Stimulated activated CD8-positive, alpha-beta memory T cell treated with anti-CD3 and anti-CD28 coated beads, Interleukin-15, amount 100 ng/mL, for 1 hour (primary cell): ENCODE data around the gene ZNF335.
A peak's percentile ranks its signal among the peaks of the same experiment; 100 is the strongest.

Source experiments
- DNase-seq: peaks from one replicate; pipeline ENCODE4 v3.0.0-alpha.2; 2020; ENCODE audit warnings: low read depth

ZNF335 gene

DNA sequence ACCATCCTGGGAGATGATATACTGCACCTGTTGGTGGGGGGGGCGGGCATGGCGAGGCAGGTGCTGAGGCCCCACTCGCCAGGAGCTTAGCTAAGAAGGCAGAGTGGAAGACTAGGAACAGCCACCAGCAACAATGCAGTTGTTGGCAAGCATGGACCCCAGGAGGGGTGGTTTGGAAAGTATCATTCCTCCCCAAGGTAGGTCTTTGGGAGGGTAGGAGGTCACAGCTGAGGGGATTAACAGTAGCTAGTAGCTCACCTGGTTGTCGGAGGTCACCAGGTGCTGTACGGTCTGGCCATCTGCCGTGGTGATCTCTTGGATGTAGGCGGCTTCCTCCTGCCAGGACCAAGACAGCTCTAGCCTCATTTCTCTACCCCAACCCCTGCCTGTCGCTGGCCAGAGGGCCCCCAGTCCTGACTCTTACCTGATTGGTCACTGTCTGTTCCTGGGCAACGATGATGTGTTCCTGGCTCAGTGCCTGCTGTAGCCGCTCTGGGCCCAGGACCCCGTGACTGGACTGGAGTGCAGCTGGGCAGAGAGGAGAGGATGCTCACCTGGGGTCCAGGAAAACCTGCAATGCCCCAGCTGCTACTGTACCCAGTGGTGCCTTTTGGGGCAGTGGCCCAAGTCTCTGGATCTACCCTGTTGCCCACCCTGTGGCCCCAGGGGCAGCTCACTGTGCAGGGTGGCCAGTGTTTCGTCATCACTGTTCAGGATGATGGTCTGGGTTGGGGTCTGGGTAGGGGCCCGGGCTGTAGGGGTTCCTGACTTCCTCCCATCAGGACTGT lies 22.3 kb downstream of the ZNF335 start:
- no peak for DNase-seq

DNA sequence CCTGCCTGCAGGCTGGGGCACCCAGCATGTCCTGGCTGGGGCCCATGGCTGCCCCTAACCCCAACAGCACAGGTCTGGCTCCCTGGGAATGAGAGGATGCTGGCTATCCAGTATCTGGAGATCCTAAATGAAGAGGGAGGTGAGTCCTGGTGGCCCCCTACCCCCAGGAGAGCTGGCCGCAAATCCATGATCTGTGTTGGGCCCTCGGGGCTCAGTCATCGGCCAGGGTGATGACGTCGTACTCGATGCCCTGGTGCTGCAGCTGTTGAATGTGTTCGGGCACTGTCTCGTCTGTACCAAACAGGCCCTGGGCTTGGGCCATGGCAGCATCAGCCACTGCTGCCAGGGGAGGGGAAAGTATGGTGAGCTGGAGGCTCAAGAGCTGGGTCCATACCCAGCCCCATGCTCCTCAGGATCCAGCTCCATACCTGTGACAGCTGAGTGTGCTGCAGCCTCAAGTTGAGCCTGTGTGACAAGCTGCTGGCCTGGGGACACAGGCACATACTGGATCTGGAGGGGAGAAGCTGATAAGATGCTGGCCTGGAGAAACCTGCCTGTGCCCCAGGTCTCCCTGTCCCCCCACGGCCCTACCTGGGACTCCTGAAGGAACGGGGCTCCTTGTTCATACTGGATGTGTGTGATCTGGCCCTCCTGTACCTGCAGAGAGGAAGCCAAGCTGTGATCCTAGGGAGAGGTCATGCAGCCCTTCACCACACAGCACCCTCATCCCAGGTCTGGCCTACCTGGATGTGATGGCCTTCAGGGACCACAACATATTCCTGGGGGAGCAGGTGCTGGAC lies 23.1 kb downstream of the ZNF335 start:
- DNase-seq, result no peak

- DNase-seq, result no peak
Measured at GRCh38 chr20:45948261-45948733, 23.7 kb downstream of the ZNF335 start.

- no peak for DNase-seq
Measured at GRCh38 chr20:45947110-45947866, 24.7 kb downstream of the ZNF335 start.

GRCh38 chr20:45946149-45946970 lies 25.6 kb downstream of the ZNF335 start:
- peak; percentile 35 for DNase-seq

GRCh38 chr20:45945678-45946148 lies 26.3 kb downstream of the ZNF335 start:
- DNase-seq, result no peak

DNA sequence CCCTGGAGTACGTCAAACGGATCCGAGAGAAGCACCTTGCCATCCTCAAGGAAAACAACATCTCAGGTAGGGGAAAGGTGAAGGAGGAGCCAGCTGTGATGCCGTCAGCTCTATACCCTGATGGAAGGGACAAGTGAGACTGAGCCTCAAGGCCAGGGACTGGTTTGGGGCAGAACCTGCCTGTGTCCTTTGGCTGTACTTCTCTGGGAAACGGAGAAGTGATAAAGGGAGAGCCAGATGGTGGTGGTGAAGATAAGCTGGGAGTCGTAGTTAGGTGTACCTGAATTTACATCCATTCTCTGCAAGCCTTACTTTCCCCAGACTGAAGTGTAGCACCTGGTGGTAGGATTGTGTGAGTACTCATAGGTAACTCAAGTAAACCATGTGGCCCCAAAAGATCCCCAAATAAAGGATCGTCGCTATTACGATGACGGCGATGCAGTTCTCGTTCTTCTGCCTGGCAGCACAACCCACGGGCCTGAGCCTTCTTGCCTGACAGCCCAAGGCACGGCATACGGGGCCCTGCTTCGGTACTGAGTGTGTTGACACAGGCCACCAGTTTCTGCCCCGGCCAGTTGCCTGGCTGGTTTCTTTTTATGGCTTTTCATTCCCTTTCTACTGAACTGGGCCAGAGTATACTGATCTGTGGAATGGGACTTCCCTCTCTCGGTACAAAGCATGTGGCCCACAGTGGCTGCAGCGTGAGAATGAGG lies 26.9 kb downstream of the ZNF335 start:
- no peak for DNase-seq

GRCh38 chr20:45944151-45944964 lies 27.6 kb downstream of the ZNF335 start:
- no peak for DNase-seq

- DNase-seq, result no peak
Measured at GRCh38 chr20:45943613-45944012, 28.4 kb downstream of the ZNF335 start.

- DNase-seq, result no peak
Measured at GRCh38 chr20:45940469-45940868, 31.5 kb downstream of the ZNF335 start.

DNA sequence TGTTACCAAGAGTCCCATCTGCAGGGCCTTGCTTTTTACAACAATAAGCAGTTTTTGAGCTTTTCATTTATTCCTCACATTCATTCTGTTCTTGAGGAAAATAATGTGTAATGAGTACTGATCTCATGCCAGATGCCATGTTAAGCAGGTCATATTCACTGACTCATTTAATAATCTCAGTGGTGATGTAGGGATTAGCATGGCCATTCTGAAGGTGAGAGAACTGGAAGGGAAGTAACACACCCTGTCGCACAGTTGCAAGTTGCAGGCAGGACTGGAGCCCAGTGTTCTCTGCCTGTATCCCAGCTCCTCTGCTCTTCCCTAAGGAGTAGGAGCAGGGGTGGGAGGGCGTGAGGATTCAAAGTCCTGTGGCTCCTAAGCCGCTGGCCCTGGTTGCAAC lies 31.9 kb downstream of the ZNF335 start:
- DNase-seq, result no peak

- no peak for DNase-seq
Measured at GRCh38 chr20:45938727-45939438, 33.1 kb downstream of the ZNF335 start.

DNA sequence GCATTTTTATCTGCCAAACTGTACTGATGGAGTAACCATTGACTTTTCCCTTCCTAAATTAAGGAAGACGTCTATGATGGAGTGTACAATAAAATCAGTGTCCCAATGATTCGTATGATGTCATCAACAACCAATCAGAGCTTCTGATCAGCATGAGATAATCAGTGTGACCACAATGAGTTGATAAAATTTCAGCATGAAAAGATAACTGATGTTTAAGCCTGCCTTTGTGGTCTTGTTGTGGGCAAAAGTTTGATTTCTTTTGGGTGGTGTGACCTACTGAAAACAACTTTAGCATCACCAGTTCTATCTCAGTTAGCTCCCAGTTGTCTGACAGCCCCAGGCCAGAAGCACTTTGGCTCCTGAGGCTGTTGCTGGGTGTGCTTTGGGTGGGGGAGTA lies 34.2 kb downstream of the ZNF335 start:
- no peak for DNase-seq

DNA sequence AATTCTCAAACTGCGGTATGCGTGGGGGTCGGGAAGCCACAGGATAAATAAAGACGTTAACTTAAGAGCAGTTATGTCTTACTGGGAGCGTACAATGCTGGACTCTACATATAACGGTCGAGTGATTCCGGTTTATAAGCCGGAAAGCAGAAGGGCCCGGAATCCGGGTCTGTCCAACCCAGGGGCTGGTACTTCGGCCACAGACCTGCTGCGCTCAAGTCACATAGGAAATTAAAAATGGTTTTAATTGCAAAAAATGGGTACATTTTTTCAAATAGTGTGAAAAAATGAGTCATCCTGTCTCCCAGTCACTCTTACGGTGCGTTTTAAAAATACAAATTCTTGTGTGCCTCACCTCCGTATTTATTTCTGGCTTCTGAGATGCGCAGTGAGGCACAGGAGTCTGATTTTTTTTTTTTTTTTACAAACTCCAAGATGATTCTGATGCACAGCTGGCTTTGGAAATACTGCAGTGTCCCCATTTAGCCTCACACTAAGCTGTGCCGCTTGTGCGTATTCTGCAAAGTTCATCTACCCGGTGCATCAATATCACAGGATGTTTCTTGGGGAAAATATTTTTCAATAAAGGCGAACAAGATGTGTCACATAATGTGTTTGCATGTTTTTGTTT lies 36.5 kb downstream of the ZNF335 start:
- DNase-seq, result no peak

DNA sequence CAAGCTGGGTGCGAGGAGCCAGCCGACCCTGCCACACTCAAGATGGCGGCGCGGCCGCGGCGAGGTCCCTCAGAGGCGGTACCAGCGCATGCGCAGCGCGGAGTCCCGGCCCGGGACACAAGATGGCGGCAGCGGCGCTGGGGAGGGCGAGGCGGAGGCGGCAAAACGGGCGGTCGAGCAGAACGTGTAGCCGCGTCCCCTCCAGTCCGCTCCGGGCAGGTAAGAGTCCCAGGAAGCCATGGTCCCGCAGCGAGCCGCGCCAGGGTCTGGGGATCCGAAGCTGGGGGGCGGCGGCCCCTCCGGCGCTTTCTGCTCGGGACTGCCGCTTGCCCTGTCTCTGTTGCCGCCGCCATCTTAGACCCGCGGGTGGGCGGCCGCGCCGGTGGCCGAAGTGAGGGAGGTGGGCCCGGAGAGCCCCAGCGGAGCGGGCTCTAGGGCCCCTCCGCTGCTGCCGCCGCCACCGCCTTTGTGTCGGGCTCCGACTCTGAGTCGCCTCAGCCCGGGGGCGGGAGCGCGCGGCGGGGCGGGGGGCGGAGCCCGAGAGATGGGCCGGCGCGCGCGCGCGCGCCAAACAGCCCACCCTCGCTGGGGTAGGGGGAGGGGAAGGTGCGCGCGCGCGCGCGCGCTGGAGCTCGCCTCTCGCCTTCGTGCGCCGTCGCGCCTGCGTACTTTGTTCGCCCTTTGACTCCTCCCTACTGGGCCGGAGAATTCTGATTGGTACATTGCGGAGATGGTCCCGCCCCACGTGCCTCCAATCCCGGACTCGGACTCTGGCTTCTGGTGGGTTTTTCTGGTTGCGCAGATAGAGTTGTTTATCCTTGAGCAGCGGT lies 37.2 kb downstream of the ZNF335 start, which contains the start of gene PCIF1:
TSS of gene PCIF1 (plus strand) at position 98 of the 830 bp plus-strand sequence. CDS start 4,317 bp downstream, outside the sequence.
- DNase-seq, result peak; percentile 95

GRCh38 chr20:45934046-45934585 lies 37.9 kb downstream of the ZNF335 start:
- DNase-seq, result peak; percentile 20

- peak; percentile 14 for DNase-seq
Measured at GRCh38 chr20:45933266-45934045, 38.5 kb downstream of the ZNF335 start.
